ENCODE measurements around the gene ZIC1. TPM values are rescaled to one million over a fixed set of nuclear protein-coding genes. Genes with fewer than 3 reads are reported as not detected.

Gene ZIC1
- total and polyA plus RNA-seq, 2 of the 4 experiments (the other 2 are of a cell fraction) = not detected

- H2AFZ ChIP-seq (replicated peaks; ENCODE audit: low read length, poor library complexity) = no peak overlapping the region
- no peak for ATAC-seq (ENCODE audit: low read depth)
- no peak for DNase-seq
- peaks cover 74% of the 10 kb centered on the region for H3K27me3 ChIP-seq (ENCODE audit: control insufficient read depth, insufficient read depth, low read length)
- no peak overlapping the region for H4K8ac ChIP-seq (ENCODE audit: low read depth in 2 of 2, low read length in 2 of 2)
- no peak overlapping the region for H2BK5ac ChIP-seq (ENCODE audit: low read depth, low read length, poor library complexity, severe bottlenecking)
- no peak overlapping the region for H3K9ac ChIP-seq (ENCODE audit: low read depth, low read length)
- H3K9me1 ChIP-seq (ENCODE audit: insufficient read depth, low read length) = no peaks in the 10 kb centered on the region
- H3K4me1 ChIP-seq (ENCODE audit: control insufficient read depth, insufficient read depth, low read length) = no peaks in the 10 kb centered on the region
- H3K9me3 ChIP-seq (ENCODE audit: control insufficient read depth, insufficient read depth, low read length) = peaks cover 11% of the 10 kb centered on the region
- no peak overlapping the region for H3K56ac ChIP-seq (ENCODE audit: extremely low read depth, insufficient read depth, low read length)
- in situ Hi-C loops (cut with MboI; ENCODE audit: low sequenced_read_pairs) = no loop called here
- H2AK9ac ChIP-seq (replicated peaks; ENCODE audit: low read depth, low read length, poor library complexity) = no peak overlapping the region
- no peaks in the 10 kb centered on the region for H4K20me1 ChIP-seq (ENCODE audit: insufficient read depth, low read length)
- no peaks in the 10 kb centered on the region for H3K36me3 ChIP-seq (ENCODE audit: control insufficient read depth, insufficient read depth, low read length)
- H4K91ac ChIP-seq (ENCODE audit: insufficient read depth, low read depth, low read length) = no peak overlapping the region
- ChIA-PET POLR2A (ENCODE audit: unreplicated experiment) (no interaction called here), CTCF (no interaction called here)
- H3K4ac ChIP-seq (ENCODE audit: low read depth, low read length) = no peak overlapping the region
- H3K23ac ChIP-seq (ENCODE audit: low read depth, low read length) = no peak overlapping the region
- dilution Hi-C loops (cut with HindIII; ENCODE audit: low sequenced_read_pairs, unreplicated experiment) = no loop called here
- H3K4me2 ChIP-seq (ENCODE audit: low read depth, low read length) = no peak overlapping the region
- H3K4me3 ChIP-seq (ENCODE audit: insufficient read depth, low read depth, low read length) = no peak overlapping the region
- no peak overlapping the region for H2AK5ac ChIP-seq (ENCODE audit: low read depth, low read length)
- 6% methylated on average over 4 of the region's 6 CpGs; no CpG with 5 or more reads in 1 of the 2 experiments for WGBS, 2 experiments (ENCODE audit: extremely low coverage in 2 of 2, insufficient read length in 1 of 2)
- no peak overlapping the region for H2BK20ac ChIP-seq (ENCODE audit: low read depth, low read length)
- H4K5ac ChIP-seq (ENCODE audit: low read depth, low read length) = no peak overlapping the region
- no peaks in the 10 kb centered on the region for H3K79me1 ChIP-seq (ENCODE audit: low read depth in 1 of 2, low read length in 2 of 2)
- no peak overlapping the region for H3K18ac ChIP-seq (ENCODE audit: low read depth, low read length)
- H2BK15ac ChIP-seq (ENCODE audit: low read depth, low read length) = no peak overlapping the region
- intact Hi-C loops (cut with micrococcal nuclease) = no loop called here
- TF ChIP-seq CTCF (conservative IDR thresholded peaks at IDR 0.05; ENCODE audit: low read depth, low read length) (no peak), USF2 (IDR thresholded peaks at IDR 0.05; ENCODE audit: low read depth, low read length) (no peak), BHLHE40 (IDR thresholded peaks at IDR 0.05; ENCODE audit: low read depth, low read length) (no peak), FOS (IDR thresholded peaks at IDR 0.05; ENCODE audit: low read depth, low read length) (no peak), POLR2A (IDR thresholded peaks at IDR 0.05; ENCODE audit: low read depth, low read length) (no peak), NFE2L2 (IDR thresholded peaks at IDR 0.05; ENCODE audit: low read depth, low read length) (no peak), MXI1 (IDR thresholded peaks at IDR 0.05; ENCODE audit: borderline replicate concordance, low read depth, low read length) (no peak)
- BruUV-seq (replicated peaks) = no TSS peak
- no peak overlapping the region for H3K27ac ChIP-seq (ENCODE audit: insufficient read depth, low read length)
- no peak overlapping the region for H3K14ac ChIP-seq (replicated peaks; ENCODE audit: low read depth, low read length)
- H2BK120ac ChIP-seq (ENCODE audit: low read depth, low read length) = no peak overlapping the region
These were observed 35.9 kb upstream of the ZIC1 start for GRCh38 chr3:147373301-147373700.

Measured in IMR-90 (cell line).